Lower leg skin (tissue), 3 donors: Measurements from ENCODE around the gene AP3D1.

Experiments
- CTCF ChIP-seq, 3 donors: fragments of 450-650 bp; IDR thresholded peaks; one replicate each; pipeline ENCODE4 v1.5.1; 2016; ENCODE audit warnings: antibody characterized with exemption in 3 of 3, mild to moderate bottlenecking in 3 of 3, moderate library complexity in 2 of 3
- POLR2A ChIP-seq, 2 donors: fragments of 450-650 bp; IDR thresholded peaks; one replicate each; pipeline ENCODE4 v1.6.1; 2016 to 2017; ENCODE audit warnings: antibody characterized with exemption in 2 of 2, mild to moderate bottlenecking in 1 of 2, moderate library complexity in 1 of 2

GRCh38 chr19:2129892-2130770, 21.2 kb downstream of the AP3D1 start:
- TF ChIP-seq POLR2A (IDR thresholded peaks at IDR 0.05) (no peak), CTCF (IDR thresholded peaks at IDR 0.05) (no peak)
